Neural cell (in vitro differentiated cells): ENCODE results near the gene NEDD4L. TPM values are rescaled to one million over a fixed set of nuclear protein-coding genes. Genes with fewer than 3 reads are reported as not detected.

Source experiments
- H2AFZ ChIP-seq: fragments of 200-600, 300-800 bp; sonication (generic), shearing (Covaris generic); 2 replicates; pipeline ENCODE4 v1.6.0; 2014; ENCODE audit warnings: low read depth, mild to moderate bottlenecking, antibody characterized with exemption, low read length, moderate library complexity
- H3F3A ChIP-seq: fragments of 200-600 bp; shearing (Covaris generic); 2 replicates; pipeline ENCODE4 v1.6.1; 2016; ENCODE audit warnings: mild to moderate bottlenecking, moderate library complexity, mixed read lengths, antibody characterized with exemption, low read length; ENCODE audit not compliant: insufficient read depth, poor library complexity, severe bottlenecking
- H3K27ac ChIP-seq: fragments of 200-600, 300-800 bp; sonication (generic), shearing (Covaris generic); 2 replicates; pipeline ENCODE4 v1.5.1; 2014; ENCODE audit warnings: mild to moderate bottlenecking, low read length, moderate library complexity
- H3K27me3 ChIP-seq: fragments of 300-800, 200-600 bp; sonication (generic), shearing (Covaris generic); 2 replicates; pipeline ENCODE4 v1.6.0; 2014; ENCODE audit warnings: mild to moderate bottlenecking, low read depth, low read length, moderate library complexity; ENCODE audit not compliant: insufficient read depth
- H3K36me3 ChIP-seq: fragments of 300-800, 200-600 bp; sonication (generic), shearing (Covaris generic); 2 replicates; pipeline ENCODE4 v1.5.1; 2014; ENCODE audit warnings: mild to moderate bottlenecking, antibody characterized with exemption, low read length, moderate library complexity; ENCODE audit not compliant: insufficient read depth
- H3K4me2 ChIP-seq: fragments of 300-800, 200-600 bp; sonication (generic), shearing (Covaris generic); 2 replicates; pipeline ENCODE4 v1.6.0; 2014; ENCODE audit warnings: mild to moderate bottlenecking, low read length
- H3K4me3 ChIP-seq: fragments of 300-800, 200-600 bp; sonication (generic), shearing (Covaris generic); 2 replicates; pipeline ENCODE4 v1.5.1; 2014; ENCODE audit warnings: mild to moderate bottlenecking, low read length, moderate library complexity
- H3K79me2 ChIP-seq: fragments of 200-600 bp; shearing (Covaris generic); replicated peaks from 2 replicates; pipeline ENCODE4 v1.6.0; 2014; ENCODE audit warnings: mild to moderate bottlenecking, low read length, moderate library complexity; ENCODE audit not compliant: insufficient read depth
- H3K9ac ChIP-seq: fragments of 300-800, 200-600 bp; sonication (generic), shearing (Covaris generic); 2 replicates; pipeline ENCODE4 v1.6.1; 2016; ENCODE audit warnings: mild to moderate bottlenecking, low read length, mixed read lengths
- H3K9me2 ChIP-seq: fragments of 200-600 bp; shearing (Covaris generic); 2 replicates; pipeline ENCODE4 v1.6.1; 2016; ENCODE audit warnings: mild to moderate bottlenecking, low read length, mixed read lengths; ENCODE audit not compliant: insufficient read depth
- H3K9me3 ChIP-seq: fragments of 200-600, 300-800 bp; sonication (generic), shearing (Covaris generic); 2 replicates; pipeline ENCODE4 v1.6.1; 2016; ENCODE audit warnings: mild to moderate bottlenecking, mixed run types, low read length, moderate library complexity, mixed read lengths
- H4K20me1 ChIP-seq: fragments of 200-600 bp; shearing (Covaris generic); 2 replicates; pipeline ENCODE4 v1.6.1; 2016; ENCODE audit warnings: mild to moderate bottlenecking, mixed run types; ENCODE audit not compliant: insufficient read depth
- CTCF ChIP-seq: fragments of 450-650 bp; IDR thresholded peaks from 2 replicates; pipeline ENCODE4 v1.5.1; 2014; ENCODE audit warnings: antibody characterized with exemption, mild to moderate bottlenecking, moderate library complexity; ENCODE audit not compliant: poor library complexity, severe bottlenecking
- EP300 ChIP-seq: fragments of 450-650 bp; conservative IDR thresholded peaks from 2 replicates; pipeline ENCODE4 v1.6.1; 2014; ENCODE audit warnings: antibody characterized with exemption, mild to moderate bottlenecking, moderate library complexity; ENCODE audit not compliant: poor library complexity, severe bottlenecking
- EZH2 ChIP-seq: fragments of 200-600, 300-800 bp; shearing (Covaris generic), sonication (generic); IDR thresholded peaks from 2 replicates; pipeline ENCODE4 v1.6.1; 2014; ENCODE audit warnings: antibody characterized with exemption, low read length, borderline replicate concordance, mild to moderate bottlenecking; ENCODE audit not compliant: insufficient read depth, poor library complexity, severe bottlenecking
- MXI1 ChIP-seq: fragments of 450-650 bp; conservative IDR thresholded peaks from 2 replicates; pipeline ENCODE4 v1.6.1; 2014; ENCODE audit warnings: antibody characterized with exemption, mild to moderate bottlenecking; ENCODE audit not compliant: poor library complexity, severe bottlenecking
- POLR2AphosphoS5 ChIP-seq: IDR thresholded peaks from 2 replicates; pipeline ENCODE4 v1.6.1; 2012
- RAD21 ChIP-seq: fragments of 450-650 bp; conservative IDR thresholded peaks from 2 replicates; pipeline ENCODE4 v1.6.1; 2014; ENCODE audit warnings: antibody characterized with exemption, mild to moderate bottlenecking, moderate library complexity
- REST ChIP-seq: IDR thresholded peaks from 2 replicates; pipeline ENCODE4 v1.6.1; 2012; ENCODE audit warnings: borderline replicate concordance
- SMC3 ChIP-seq: fragments of 450-650 bp; conservative IDR thresholded peaks from 2 replicates; pipeline ENCODE4 v1.6.1; 2014; ENCODE audit warnings: antibody characterized with exemption, mild to moderate bottlenecking, moderate library complexity; ENCODE audit not compliant: poor library complexity
- TAF1 ChIP-seq: IDR thresholded peaks from 2 replicates; pipeline ENCODE4 v1.6.1; 2012; ENCODE audit warnings: low read depth
- polyA plus RNA-seq: library from polyadenylated mRNA; depleted of rRNA; stranded (reverse); fragments of >200 nt; gene quantifications from 2 replicates; pipeline ENCODE4 v1.2.3, GENCODE V29; 2014

The NEDD4L gene
- polyA plus RNA-seq, 1 donor from 2014 or later, result 97.9 TPM

- TF ChIP-seq SMC3 (no peak), TAF1 (no peak), MXI1 (no peak), POLR2AphosphoS5 (no peak), CTCF (no peak)
- Histone ChIP-seq H4K20me1 (no peaks in the 10 kb centered on the region), H3K9me3 (no peaks in the 10 kb centered on the region), H3K9me2 (no peaks in the 10 kb centered on the region), H3F3A (no peaks in the 10 kb centered on the region), H3K79me2 (peaks cover 13% of the 10 kb centered on the region), H3K9ac (no peak overlapping the region), H3K27me3 (no peaks in the 10 kb centered on the region), H3K36me3 (no peaks in the 10 kb centered on the region), H3K4me2 (no peak overlapping the region), H3K27ac (no peak overlapping the region), H3K4me3 (no peak overlapping the region), H2AFZ (no peak overlapping the region)
These were observed 261.8 kb downstream of the NEDD4L start for GRCh38 chr18:58305792-58306191.

- peaks cover 21% of the 10 kb centered on the region for H3K79me2 ChIP-seq
- H3K27me3 ChIP-seq, result no peaks in the 10 kb centered on the region
- no peak for TF ChIP-seq EZH2
- TF ChIP-seq SMC3, result no peak
- TF ChIP-seq CTCF, result no peak
- TF ChIP-seq POLR2AphosphoS5, result no peak
- TF ChIP-seq TAF1, result no peak
- TF ChIP-seq EP300, result no peak
- TF ChIP-seq MXI1, result no peak
- no peak for TF ChIP-seq RAD21
- H2AFZ ChIP-seq, result no peak overlapping the region
- H3K9ac ChIP-seq, result no peak overlapping the region
- H3K27ac ChIP-seq, result no peak overlapping the region
- H3K4me2 ChIP-seq, result no peak overlapping the region
- H3K9me3 ChIP-seq, result no peaks in the 10 kb centered on the region
- H3K36me3 ChIP-seq, result no peaks in the 10 kb centered on the region
- H3K9me2 ChIP-seq, result no peaks in the 10 kb centered on the region
- no peaks in the 10 kb centered on the region for H3F3A ChIP-seq
- H3K4me3 ChIP-seq, result no peak overlapping the region
- H4K20me1 ChIP-seq, result no peaks in the 10 kb centered on the region
These were observed 263.4 kb downstream of the NEDD4L start for GRCh38 chr18:58307441-58307840.

- H3K9me2 ChIP-seq, result no peaks in the 10 kb centered on the region
- no peaks in the 10 kb centered on the region for H3F3A ChIP-seq
- H3K9ac ChIP-seq, result no peak overlapping the region
- H3K36me3 ChIP-seq, result no peaks in the 10 kb centered on the region
- no peak overlapping the region for H3K27ac ChIP-seq
- peaks cover 24% of the 10 kb centered on the region for H3K79me2 ChIP-seq
- H3K4me3 ChIP-seq, result no peak overlapping the region
- no peaks in the 10 kb centered on the region for H3K9me3 ChIP-seq
- no peaks in the 10 kb centered on the region for H4K20me1 ChIP-seq
- no peak overlapping the region for H3K4me2 ChIP-seq
- no peaks in the 10 kb centered on the region for H3K27me3 ChIP-seq
- TF ChIP-seq POLR2AphosphoS5, result no peak
- TF ChIP-seq EZH2, result no peak
- TF ChIP-seq RAD21, result no peak
- TF ChIP-seq CTCF, result no peak
- TF ChIP-seq EP300, result no peak
- TF ChIP-seq REST, result no peak
- no peak for TF ChIP-seq SMC3
- no peak for TF ChIP-seq MXI1
- TF ChIP-seq TAF1, result no peak
- no peak overlapping the region for H2AFZ ChIP-seq
These were observed 264.4 kb downstream of the NEDD4L start for GRCh38 chr18:58308463-58308862.
